GM12801 (cell line): ENCODE data around the gene CCL22.

Source experiments
- CTCF ChIP-seq: IDR thresholded peaks from one replicate; pipeline ENCODE4 v1.5.1; 2011; ENCODE audit warnings: control low read depth; ENCODE audit not compliant: insufficient read length; ENCODE audit errors: extremely low read depth

The CCL22 gene

GRCh38 chr16:57392694-57393093, 34.1 kb downstream of the CCL22 start:
- no peak for TF ChIP-seq CTCF

- TF ChIP-seq CTCF, result no peak
Observed at GRCh38 chr16:57394444-57394843, 35.9 kb downstream of the CCL22 start.

GRCh38 chr16:57395026-57395425, 36.4 kb downstream of the CCL22 start:
- no peak for TF ChIP-seq CTCF

DNA sequence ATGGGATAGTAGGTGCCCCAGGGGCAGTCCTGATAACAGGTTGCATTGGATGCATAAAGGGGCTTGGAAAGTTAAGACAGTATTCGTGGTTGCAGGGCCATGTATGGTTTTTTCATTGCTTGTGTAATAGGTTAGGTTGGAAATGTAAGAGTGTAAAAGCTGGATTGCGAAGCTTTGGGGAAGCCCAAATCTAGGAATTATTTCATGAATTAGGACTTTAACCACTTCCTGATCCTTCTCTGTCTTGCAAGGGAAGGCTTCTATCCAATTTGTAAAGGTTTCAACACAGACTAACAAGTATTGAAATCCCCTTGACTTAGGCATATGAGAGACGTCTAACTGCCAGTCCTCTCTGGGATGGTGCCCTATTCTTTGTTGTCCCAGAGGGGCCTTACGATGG, 38.2 kb downstream of the CCL22 start:
- no peak for TF ChIP-seq CTCF

DNA sequence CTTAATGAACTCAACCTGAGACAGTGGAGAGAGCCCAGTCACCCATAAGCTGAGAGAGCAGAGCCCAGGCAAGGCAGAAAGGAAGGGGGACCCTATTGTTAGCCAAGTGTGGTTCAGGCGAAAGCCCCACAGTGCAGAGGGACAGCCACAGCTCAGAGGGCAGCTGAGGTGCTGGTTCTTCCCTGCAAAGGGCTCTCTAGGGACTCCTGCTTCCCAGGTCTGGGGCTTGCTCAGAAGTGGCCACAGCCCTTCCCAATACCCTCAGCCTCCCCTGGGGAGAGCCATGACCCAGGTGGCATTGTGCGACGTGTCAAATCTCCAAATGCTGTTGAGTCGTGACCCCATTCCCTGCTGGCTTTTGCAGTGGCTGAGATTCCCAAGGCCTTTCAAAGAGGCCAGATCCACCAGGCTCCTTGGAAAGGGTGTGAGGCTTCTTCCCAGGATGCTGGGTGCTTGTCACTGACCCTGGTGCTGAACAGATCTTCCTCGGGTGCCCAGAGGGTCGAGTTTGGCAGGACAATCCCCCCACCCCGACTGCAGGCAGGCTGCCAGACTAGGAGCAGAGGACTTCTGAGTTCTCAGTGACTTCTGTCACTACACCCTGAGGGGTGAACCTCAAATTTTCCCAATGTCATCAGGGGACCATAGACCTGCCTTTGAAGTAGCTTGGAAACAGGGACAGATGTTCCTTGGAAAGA, 43.5 kb downstream of the CCL22 start:
- TF ChIP-seq CTCF, result no peak

GRCh38 chr16:57403965-57404817, 45.6 kb downstream of the CCL22 start, which contains the start of gene CCL17:
CCL17 (plus strand) TSS chr16:57404767; CDS start chr16:57413933, 9,166 bp downstream.
- TF ChIP-seq CTCF, result no peak

DNA sequence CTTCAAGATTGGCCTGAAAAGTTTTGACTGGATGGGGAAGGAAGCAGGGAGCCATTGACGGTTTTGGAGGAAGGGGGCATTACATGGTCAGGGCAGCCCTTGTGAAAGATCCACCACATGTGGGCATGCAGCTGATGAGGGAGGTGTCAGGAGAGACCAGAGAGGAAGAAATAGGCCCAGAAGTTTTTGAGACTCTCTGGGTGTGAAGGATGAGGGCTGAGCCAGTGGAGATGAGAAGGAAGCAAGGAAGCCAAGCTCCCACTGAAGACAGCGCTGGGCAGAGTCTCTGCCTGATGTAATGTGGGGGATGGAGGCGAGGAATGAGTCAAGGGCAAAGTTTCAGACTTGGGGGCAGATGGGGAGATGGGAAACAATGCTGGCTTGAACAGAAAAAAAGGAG, 46.5 kb downstream of the CCL22 start:
- no peak for TF ChIP-seq CTCF
